H1 (cell line): ENCODE measurements around the gene PEAK1. TPM values are rescaled to one million over a fixed set of nuclear protein-coding genes. Genes with fewer than 3 reads are reported as not detected.

ENCODE experiments used
- CTCF ChIA-PET: fragments of 300-600 bp; sonication (Branson Sonifier 250); formaldehyde crosslinking; loops from one replicate; lab custom pipeline; 2021; ENCODE audit not compliant: partially characterized antibody; lab: Charles Lee
- POLR2A ChIA-PET: fragments of 300-600 bp; sonication (Branson Sonifier 250); formaldehyde crosslinking; loops from one replicate; lab custom pipeline; 2021; ENCODE audit warnings: inconsistent platforms; ENCODE audit not compliant: partially characterized antibody; lab: Charles Lee
- DNase-seq, 2 experiments: peaks; one replicate each; pipeline versions ENCODE4 v3.0.0 to v3.0.0-alpha.2; 2010 to 2022; ENCODE audit warnings: low spot score in 2 of 2, low read depth in 1 of 2, mixed read lengths in 1 of 2
- FAIRE-seq: peaks from 2 replicates; lab custom pipeline; 2011; peaks lifted over from hg19 to GRCh38; lab: Jason Lieb, UNC
- H2AFZ ChIP-seq: 2 replicates; pipeline ENCODE4 v1.8.1; 2012; ENCODE audit warnings: low read length, inconsistent platforms
- H2AK5ac ChIP-seq: 2 replicates; pipeline ENCODE4 v1.6.1; 2013; ENCODE audit warnings: low read depth, low read length
- H2BK120ac ChIP-seq: replicated peaks from 2 replicates; pipeline ENCODE3; 2013; ENCODE audit warnings: low read depth, low read length, inconsistent platforms
- H2BK12ac ChIP-seq: 2 replicates; pipeline ENCODE4 v1.6.1; 2013; ENCODE audit warnings: low read depth, low read length
- H2BK15ac ChIP-seq: 2 replicates; pipeline ENCODE4 v1.6.1; 2013; ENCODE audit warnings: low read length
- H2BK20ac ChIP-seq: 2 replicates; pipeline ENCODE4 v1.6.1; 2013; ENCODE audit warnings: low read length
- H2BK5ac ChIP-seq: 2 replicates; pipeline ENCODE4 v1.6.1; 2013; ENCODE audit warnings: low read depth, low read length
- H3K14ac ChIP-seq: 2 replicates; pipeline ENCODE4 v1.6.1; 2013; ENCODE audit warnings: inconsistent platforms; ENCODE audit not compliant: insufficient read length
- H3K18ac ChIP-seq: 2 replicates; pipeline ENCODE4 v1.6.1; 2013; ENCODE audit warnings: low read length; ENCODE audit errors: extremely low read depth
- H3K23ac ChIP-seq: 2 replicates; pipeline ENCODE4 v1.6.1; 2013; ENCODE audit warnings: inconsistent platforms; ENCODE audit not compliant: insufficient read length
- H3K23me2 ChIP-seq: 2 replicates; pipeline ENCODE4 v1.6.1; 2013; ENCODE audit warnings: low read depth, low read length
- H3K27ac ChIP-seq: 2 replicates; pipeline ENCODE4 v1.6.1; 2011; ENCODE audit warnings: low read depth, low read length, inconsistent platforms
- H3K27me3 ChIP-seq, 4 experiments: replicated peaks in 1 of 4; 1 replicate in 1 of 4; 2 replicates in 3 of 4; pipeline versions ENCODE4 v1.6.1 to v1.8.1; 2011 to 2013; ENCODE audit warnings: low read length in 3 of 4, mild to moderate bottlenecking in 3 of 4, inconsistent platforms in 2 of 4, mixed read lengths in 2 of 4, moderate library complexity in 1 of 4; ENCODE audit not compliant: control insufficient read depth in 3 of 4, insufficient read depth in 3 of 4; ENCODE audit errors: extremely low read depth in 1 of 4
- H3K36me3 ChIP-seq, 4 experiments: 2 replicates each; pipeline versions ENCODE4 v1.6.1 to v1.8.1; 2011 to 2013; ENCODE audit warnings: mild to moderate bottlenecking in 4 of 4, low read length in 3 of 4, moderate library complexity in 2 of 4, control low read depth in 1 of 4, inconsistent platforms in 1 of 4; ENCODE audit not compliant: insufficient read depth in 4 of 4, control insufficient read depth in 2 of 4
- H3K4ac ChIP-seq: replicated peaks from 2 replicates; pipeline ENCODE3; 2013; ENCODE audit warnings: low read length, low read depth, mixed read lengths, inconsistent platforms; ENCODE audit not compliant: insufficient read length
- H3K4me1 ChIP-seq, 4 experiments: replicated peaks in 1 of 4; 1 replicate in 1 of 4; 2 replicates in 3 of 4; pipeline versions ENCODE4 v1.6.1 to v1.8.1; 2011 to 2013; ENCODE audit warnings: low read length in 3 of 4, inconsistent platforms in 2 of 4, mixed read lengths in 1 of 4; ENCODE audit not compliant: insufficient read depth in 4 of 4, control insufficient read depth in 3 of 4
- H3K4me2 ChIP-seq, 2 experiments: 2 replicates each; pipeline versions ENCODE4 v1.6.1 to v1.8.1; 2011 to 2013; ENCODE audit warnings: low read depth in 2 of 2, low read length in 2 of 2, control low read depth in 1 of 2, inconsistent platforms in 1 of 2, mild to moderate bottlenecking in 1 of 2; ENCODE audit not compliant: insufficient read depth in 1 of 2
- H3K4me3 ChIP-seq, 4 experiments: fragments of 200-600, 300-600 bp in 1 of 4; sonication (generic), shearing (Covaris generic), sonication (Bioruptor Twin) in 1 of 4; 2 replicates each; pipeline versions ENCODE4 v1.5.1 to v1.8.1; 2011 to 2016; ENCODE audit warnings: low read length in 4 of 4, low read depth in 3 of 4, control low read depth in 2 of 4, inconsistent platforms in 2 of 4, mild to moderate bottlenecking in 2 of 4, mixed read lengths in 1 of 4, moderate library complexity in 1 of 4; ENCODE audit not compliant: insufficient read depth in 2 of 4; ENCODE audit errors: extremely low read depth in 1 of 4
- H3K56ac ChIP-seq: replicated peaks from 2 replicates; pipeline ENCODE3; 2013; ENCODE audit warnings: low read depth, mild to moderate bottlenecking, mixed read lengths, low read length, inconsistent platforms; ENCODE audit not compliant: insufficient read length
- H3K79me1 ChIP-seq: 2 replicates; pipeline ENCODE4 v1.6.1; 2013; ENCODE audit warnings: low read depth, low read length, control low read depth
- H3K79me2 ChIP-seq, 2 experiments: 2 replicates each; pipeline versions ENCODE4 v1.6.1 to v1.8.1; 2012 to 2013; ENCODE audit warnings: low read length in 2 of 2, mild to moderate bottlenecking in 2 of 2, inconsistent platforms in 1 of 2; ENCODE audit not compliant: insufficient read depth in 2 of 2, control insufficient read depth in 1 of 2
- H3K9ac ChIP-seq, 4 experiments: replicated peaks in 1 of 4; 1 replicate in 1 of 4; 2 replicates in 3 of 4; pipeline versions ENCODE4 v1.6.1 to v1.8.1; 2011 to 2013; ENCODE audit warnings: low read depth in 3 of 4, low read length in 3 of 4, control low read depth in 2 of 4, mild to moderate bottlenecking in 2 of 4, moderate library complexity in 2 of 4, inconsistent platforms in 1 of 4; ENCODE audit errors: extremely low read depth in 1 of 4
- H3K9me3 ChIP-seq, 2 experiments: 2 replicates each; pipeline versions ENCODE4 v1.6.1 to v1.8.1; 2012 to 2013; ENCODE audit warnings: mild to moderate bottlenecking in 2 of 2, moderate library complexity in 2 of 2, control low read depth in 1 of 2, inconsistent platforms in 1 of 2, low read depth in 1 of 2, low read length in 1 of 2, mixed read lengths in 1 of 2; ENCODE audit not compliant: insufficient read depth in 2 of 2
- H4K20me1 ChIP-seq, 2 experiments: replicated peaks in 1 of 2; 2 replicates each; pipeline versions ENCODE3 to v1.8.1; 2011 to 2013; ENCODE audit warnings: inconsistent platforms in 2 of 2, low read length in 2 of 2, mild to moderate bottlenecking in 1 of 2; ENCODE audit not compliant: insufficient read depth in 2 of 2, control insufficient read depth in 1 of 2
- H4K5ac ChIP-seq: 2 replicates; pipeline ENCODE4 v1.6.1; 2013; ENCODE audit warnings: low read length, low read depth, mixed read lengths, inconsistent platforms; ENCODE audit not compliant: insufficient read length
- H4K8ac ChIP-seq: 2 replicates; pipeline ENCODE4 v1.8.0; 2013; ENCODE audit warnings: mild to moderate bottlenecking, moderate library complexity, low read length, inconsistent platforms; ENCODE audit not compliant: insufficient read depth; ENCODE audit errors: extremely low read depth
- H4K91ac ChIP-seq: replicated peaks from 2 replicates; pipeline ENCODE3; 2013; ENCODE audit warnings: low read length, mixed read lengths, inconsistent platforms; ENCODE audit not compliant: insufficient read length
- CBX5 ChIP-seq: fragments of 300-800, 300-1000 bp; sonication (generic); IDR thresholded peaks from 2 replicates; pipeline ENCODE4 v1.7.1; 2016; ENCODE audit warnings: antibody characterized with exemption, low read length, low read depth
- CBX8 ChIP-seq: fragments of 300-800, 300-1000 bp; sonication (generic); IDR thresholded peaks from 2 replicates; pipeline ENCODE4 v1.7.1; 2016; ENCODE audit warnings: low read depth, low read length, borderline replicate concordance
- HDAC2 ChIP-seq, 2 experiments: fragments of 300-600 bp in 1 of 2; sonication (generic) in 1 of 2; IDR thresholded peaks; 2 replicates each; pipeline ENCODE4 v1.6.1; 2011 to 2012; ENCODE audit warnings: low read depth in 2 of 2, low read length in 2 of 2, mild to moderate bottlenecking in 2 of 2, moderate library complexity in 2 of 2, borderline replicate concordance in 1 of 2, inconsistent platforms in 1 of 2
- KDM1A ChIP-seq: fragments of 200-600, 300-600 bp; sonication (generic); IDR thresholded peaks from 2 replicates; pipeline ENCODE4 v1.7.1; 2016; ENCODE audit warnings: mild to moderate bottlenecking, low read length, borderline replicate concordance
- RAD21 ChIP-seq, 2 experiments: IDR thresholded peaks in 1 of 2; conservative IDR thresholded peaks in 1 of 2; 2 replicates each; pipeline ENCODE4 v1.6.1; 2011; ENCODE audit warnings: low read depth in 2 of 2, low read length in 2 of 2, improper control_type of control experiment in 1 of 2, inconsistent platforms in 1 of 2, mild to moderate bottlenecking in 1 of 2, moderate library complexity in 1 of 2
- SIN3A ChIP-seq, 2 experiments: IDR thresholded peaks in 1 of 2; conservative IDR thresholded peaks in 1 of 2; 2 replicates each; pipeline ENCODE4 v1.6.1; 2011 to 2012; ENCODE audit warnings: low read length in 2 of 2, improper control_type of control experiment in 1 of 2, low read depth in 1 of 2, mild to moderate bottlenecking in 1 of 2
- YY1 ChIP-seq: IDR thresholded peaks from 2 replicates; pipeline ENCODE4 v1.6.1; 2011; ENCODE audit warnings: low read depth, mild to moderate bottlenecking, low read length
- WGBS, 2 experiments: shearing (Covaris generic) in 1 of 2; methylation state at CpG; one replicate each; pipeline versions ENCODE4 v1.1.6 to v1.1.7; 2013 to 2015; ENCODE audit warnings: low lambda C conversion rate in 2 of 2, mixed read lengths in 2 of 2, inconsistent platforms in 1 of 2, low coverage in 1 of 2, missing lambda C conversion rate in 1 of 2; ENCODE audit not compliant: insufficient replicate concordance in 2 of 2, insufficient coverage in 1 of 2, insufficient read length in 1 of 2; ENCODE audit errors: extremely low coverage in 1 of 2, missing lambda C conversion rate in 1 of 2; 5-methylcytosine and 5-hydroxymethylcytosine counted together
- polyA plus RNA-seq, 7 experiments: library from polyadenylated mRNA; depleted of rRNA in 3 of 7; stranded (reverse) in 5 of 7; unstranded in 2 of 7; fragments of >200 nt in 5 of 7; fragments of 200-250 nt in 2 of 7; gene quantifications; 1 replicate in 5 of 7; 2 replicates in 1 of 7; 4 replicates in 1 of 7; pipeline versions ENCODE4 v1.2.1 to v1.2.3, GENCODE V29; 2011 to 2013; ENCODE audit warnings: missing spikeins in 2 of 7, mixed read lengths in 2 of 7
- total RNA-seq: library from RNA; stranded (reverse); fragmentation: NEBNext Ultra II Directional; extraction: Animal tissue kit (Norgen Biotek cat#: 25700); gene quantifications from 2 replicates; pipeline ENCODE4 v1.2.1, GENCODE V29; 2021
- TF ChIP-seq, protein P1 (sequence below), 3 experiments: IDR thresholded peaks; 1 replicate in 2 of 3; 2 replicates in 1 of 3; pipeline versions ENCODE4 v1.5.1 to v1.6.1; 2011; ENCODE audit warnings: low read length in 3 of 3, mild to moderate bottlenecking in 3 of 3, inconsistent platforms in 2 of 3, low read depth in 1 of 3, moderate library complexity in 1 of 3; ENCODE audit not compliant: insufficient read depth in 1 of 3; ENCODE audit errors: control extremely low read depth in 1 of 3

PEAK1 gene
- total and polyA plus RNA-seq, 2 of the 8 experiments (the other 6 are each of a cell fraction or from before 2014, with no cell fraction given) = 8.8 to 44.8 TPM

GRCh38 chr15:77186594-77187011, 233.3 kb downstream of the PEAK1 start:
- Histone ChIP-seq H3K36me3 (no peaks in the 10 kb centered on the region; a peak in 1 of 8 replicates), H3K56ac (no peak overlapping the region), H3K23ac (no peak overlapping the region), H3K9me3 (no peaks in the 10 kb centered on the region)
- TF ChIP-seq KDM1A (no peak), YY1 (no peak), CBX8 (no peak), CBX5 (no peak), RAD21 (IDR thresholded peaks at IDR 0.05 in 1 of 2, conservative IDR thresholded peaks at IDR 0.05 in 1 of 2; ENCODE audit: low read depth in 2 of 2, low read length in 2 of 2) (peak; percentile 85 to 87), SIN3A (conservative IDR thresholded peaks at IDR 0.05 in 1 of 2, IDR thresholded peaks at IDR 0.05 in 1 of 2; ENCODE audit: low read depth in 1 of 2, low read length in 2 of 2) (no peak), HDAC2 (IDR thresholded peaks at IDR 0.05; ENCODE audit: borderline replicate concordance in 1 of 2, low read depth in 2 of 2, low read length in 2 of 2) (no peak)
- TF ChIP-seq, protein P1, sequence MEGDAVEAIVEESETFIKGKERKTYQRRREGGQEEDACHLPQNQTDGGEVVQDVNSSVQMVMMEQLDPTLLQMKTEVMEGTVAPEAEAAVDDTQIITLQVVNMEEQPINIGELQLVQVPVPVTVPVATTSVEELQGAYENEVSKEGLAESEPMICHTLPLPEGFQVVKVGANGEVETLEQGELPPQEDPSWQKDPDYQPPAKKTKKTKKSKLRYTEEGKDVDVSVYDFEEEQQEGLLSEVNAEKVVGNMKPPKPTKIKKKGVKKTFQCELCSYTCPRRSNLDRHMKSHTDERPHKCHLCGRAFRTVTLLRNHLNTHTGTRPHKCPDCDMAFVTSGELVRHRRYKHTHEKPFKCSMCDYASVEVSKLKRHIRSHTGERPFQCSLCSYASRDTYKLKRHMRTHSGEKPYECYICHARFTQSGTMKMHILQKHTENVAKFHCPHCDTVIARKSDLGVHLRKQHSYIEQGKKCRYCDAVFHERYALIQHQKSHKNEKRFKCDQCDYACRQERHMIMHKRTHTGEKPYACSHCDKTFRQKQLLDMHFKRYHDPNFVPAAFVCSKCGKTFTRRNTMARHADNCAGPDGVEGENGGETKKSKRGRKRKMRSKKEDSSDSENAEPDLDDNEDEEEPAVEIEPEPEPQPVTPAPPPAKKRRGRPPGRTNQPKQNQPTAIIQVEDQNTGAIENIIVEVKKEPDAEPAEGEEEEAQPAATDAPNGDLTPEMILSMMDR (IDR thresholded peaks at IDR 0.05; ENCODE audit: control extremely low read depth in 1 of 3, insufficient read depth in 1 of 3, low read depth in 1 of 3, low read length in 3 of 3) = peak in 2 of 3 experiments; percentile 42 to 65; a peak in 3 of 4 replicates
- TF ChIP-seq, all 59 proteins: peak for 2
- no peak overlapping the region for H3K4me3 ChIP-seq
- no peak overlapping the region for H2BK15ac ChIP-seq
- H3K18ac ChIP-seq = no peak overlapping the region
- no peak overlapping the region for H3K14ac ChIP-seq
- H3K23me2 ChIP-seq = no peaks in the 10 kb centered on the region
- no peak overlapping the region for H3K27ac ChIP-seq
- no peak overlapping the region for H2AFZ ChIP-seq
- H2BK120ac ChIP-seq = no peak overlapping the region
- H2BK12ac ChIP-seq = no peak overlapping the region
- DNase-seq (no peak), FAIRE-seq (no peak)
- ChIA-PET POLR2A (interaction anchor here (1.1 to 1.3 kb wide), 5 partner anchors 9 to 357 kb away, joined by 3 to 7 read pairs (median 3); no protein-coding TSS in a partner anchor), CTCF (interaction anchor here (0.7 to 11.0 kb wide), 27 partner anchors 9 to 437 kb away, joined by 3 to 156 read pairs (median 4); no protein-coding TSS in a partner anchor)
- no peak overlapping the region for H3K9ac ChIP-seq
- H3K79me2 ChIP-seq = no peaks in the 10 kb centered on the region; a peak in 1 of 4 replicates
- no peaks in the 10 kb centered on the region for H3K27me3 ChIP-seq
- H4K8ac ChIP-seq = no peak overlapping the region
- no peaks in the 10 kb centered on the region for H3K79me1 ChIP-seq
- H2AK5ac ChIP-seq = no peak overlapping the region
- H3K4me1 ChIP-seq = no peaks in the 10 kb centered on the region
- H4K91ac ChIP-seq = no peak overlapping the region
- no peak overlapping the region for H2BK20ac ChIP-seq
- H4K20me1 ChIP-seq = no peaks in the 10 kb centered on the region
- H3K4ac ChIP-seq = no peak overlapping the region
- no peak overlapping the region for H2BK5ac ChIP-seq
- no peak overlapping the region for H4K5ac ChIP-seq
- no peak overlapping the region for H3K4me2 ChIP-seq
- 68% methylated on average over 3 of the region's 3 CpGs; no CpG with 5 or more reads in 1 of the 2 experiments for WGBS, 2 experiments
